Left colon (tissue), 2 donors: Measurements from ENCODE around the gene DCDC1. TPM values are rescaled to one million over a fixed set of nuclear protein-coding genes. Genes with fewer than 3 reads are reported as not detected.

Source experiments
- ATAC-seq: fragments of 200-7000 bp; cut with Tn5 transposase; one replicate; pipeline ENCODE4 v1.9.1; 2020; ENCODE audit warnings: mild to moderate bottlenecking, moderate library complexity
- DNase-seq, 2 donors: peaks; one replicate each; pipeline ENCODE4 v3.0.0-alpha.2; 2020
- intact Hi-C, 2 donors: fragments of 100-400 bp; cut with DNase I in 1 of 2; cut with micrococcal nuclease in 1 of 2; formaldehyde crosslinking; loops; one replicate each; pipeline versions ENCODE4 v1.11.2 to v1.14.0; 2022; cut with DNase I, micrococcal nuclease
- total RNA-seq, 2 donors: library from RNA; stranded (reverse); fragmentation: NEBNext Ultra II Directional; extraction: Animal tissue kit (Norgen Biotek cat#: 25700); gene quantifications; one replicate each; pipeline ENCODE4 v1.2.1, GENCODE V29; 2021
- donor health status: DM: no; HTN: no; CAD: no.
- donor health status: DM: yes; HTN: yes; CAD: no.

Gene DCDC1
- total RNA-seq, 2 donors from 2014 or later = not detected

DNA sequence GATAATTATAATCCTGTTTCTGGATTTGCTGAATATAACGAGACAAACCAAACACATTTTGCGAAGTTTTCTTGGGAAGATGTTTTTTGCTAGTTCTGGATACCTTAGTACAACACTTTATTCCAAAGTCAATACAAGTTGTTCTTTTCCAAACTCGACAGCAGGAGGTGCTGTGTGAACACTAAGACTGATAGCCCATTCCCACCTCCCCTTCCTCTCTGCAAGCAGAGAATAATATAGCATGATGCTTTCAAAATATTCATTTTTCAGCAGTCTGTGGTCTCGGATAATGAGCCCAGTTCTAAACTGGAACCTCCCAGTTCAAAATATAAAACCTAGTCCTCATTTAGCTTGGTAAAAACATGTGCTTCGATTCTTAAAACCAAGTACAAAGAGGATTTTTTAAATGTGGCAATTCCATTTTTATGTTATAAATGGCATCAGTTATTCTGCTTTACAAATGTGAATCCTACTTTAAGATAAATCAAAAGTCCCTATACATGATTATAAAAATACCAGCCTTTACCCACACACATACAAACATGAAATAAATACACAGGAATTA lies 129.1 kb downstream of the DCDC1 start:
- no peak for DNase-seq
- intact Hi-C loops = no loop called here
- ATAC-seq = no peak

DNA sequence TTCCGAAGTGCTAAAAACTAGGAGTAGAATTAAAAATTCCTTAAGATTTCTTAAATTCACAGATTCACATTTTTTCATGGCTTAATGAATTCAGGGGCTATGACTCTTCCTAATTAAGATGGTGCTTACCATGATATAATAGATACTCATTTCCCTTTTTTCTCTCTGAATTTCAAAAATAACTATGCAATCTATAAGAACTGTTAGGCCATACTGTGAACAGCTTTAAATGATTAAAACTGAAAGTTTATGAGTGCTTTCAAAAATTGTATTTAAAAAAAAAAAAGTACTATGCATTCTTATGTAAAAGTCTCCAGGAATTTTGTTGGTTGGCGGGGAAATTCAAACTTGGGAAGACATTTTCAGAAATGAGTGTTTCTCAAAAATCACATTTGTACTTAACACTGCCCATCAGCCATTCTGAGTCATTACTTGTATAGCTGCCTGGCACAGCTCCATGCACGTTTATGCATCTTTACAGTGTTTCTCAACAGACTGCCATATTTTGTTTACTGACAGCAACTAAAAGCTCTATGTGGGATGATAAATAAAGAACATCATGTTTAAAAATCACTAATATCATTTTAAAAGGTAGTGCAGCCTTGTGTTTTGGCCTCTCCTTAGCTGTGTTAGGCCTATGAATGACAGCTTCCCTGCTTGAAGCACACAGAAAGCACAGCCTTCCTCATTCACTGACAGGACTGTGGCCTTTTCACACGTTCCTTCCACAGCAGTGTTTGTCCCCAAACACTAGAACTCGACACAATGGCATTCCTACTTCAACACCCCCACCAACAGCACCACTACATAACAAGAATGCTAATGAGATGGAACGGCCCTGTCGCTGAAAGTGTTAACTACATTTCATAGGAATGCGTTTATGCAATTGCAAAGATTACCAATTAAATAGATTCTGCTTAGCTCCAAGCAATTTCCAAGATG lies 131.4 kb downstream of the DCDC1 start:
- ATAC-seq (no peak), DNase-seq (no peak)
- intact Hi-C loops = no loop called here

- intact Hi-C loops = no loop called here
- DNase-seq (no peak), ATAC-seq (no peak)
These were observed 133.4 kb downstream of the DCDC1 start for GRCh38 chr11:31236143-31236542.

DNA sequence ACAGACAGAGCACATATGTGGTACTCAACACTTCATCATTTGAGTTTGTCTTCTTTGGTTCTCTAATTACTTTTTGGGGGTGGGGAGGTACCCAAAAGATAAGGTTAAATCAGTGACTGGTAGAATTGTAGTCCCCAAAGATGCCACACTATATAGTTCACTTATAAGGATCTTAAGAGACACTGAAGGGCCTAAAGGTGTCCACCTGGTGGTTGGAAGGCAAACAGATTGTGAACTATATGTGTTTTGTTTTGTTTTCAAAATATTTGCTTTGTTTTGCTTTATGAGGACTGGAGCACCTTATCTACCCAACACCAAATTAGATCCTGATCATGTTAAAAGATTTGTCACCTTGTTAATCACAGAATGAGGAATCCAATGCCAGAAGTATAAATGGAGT lies 136.1 kb downstream of the DCDC1 start:
- no peak for DNase-seq
- no peak for ATAC-seq
- intact Hi-C loops = no loop called here

DNA sequence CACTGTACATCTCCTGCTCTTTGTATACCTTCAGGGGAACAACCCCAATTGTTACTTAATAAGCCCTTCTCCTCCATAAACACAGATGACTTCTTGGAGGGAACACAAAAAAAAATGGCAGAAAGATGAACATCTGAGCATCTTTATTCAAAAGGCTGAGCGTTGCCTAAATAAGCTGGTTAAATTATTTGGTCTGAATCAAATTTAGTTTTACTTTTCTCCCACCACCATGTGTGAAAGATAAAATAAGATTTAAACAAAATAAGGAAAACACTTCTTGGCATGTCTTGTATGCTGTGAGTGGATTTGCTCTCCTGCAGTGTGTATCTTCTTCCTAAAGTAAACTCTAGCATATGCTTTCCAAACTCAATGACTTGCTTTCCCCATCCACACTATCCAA lies 137.9 kb downstream of the DCDC1 start:
- intact Hi-C loops = no loop called here

DNA sequence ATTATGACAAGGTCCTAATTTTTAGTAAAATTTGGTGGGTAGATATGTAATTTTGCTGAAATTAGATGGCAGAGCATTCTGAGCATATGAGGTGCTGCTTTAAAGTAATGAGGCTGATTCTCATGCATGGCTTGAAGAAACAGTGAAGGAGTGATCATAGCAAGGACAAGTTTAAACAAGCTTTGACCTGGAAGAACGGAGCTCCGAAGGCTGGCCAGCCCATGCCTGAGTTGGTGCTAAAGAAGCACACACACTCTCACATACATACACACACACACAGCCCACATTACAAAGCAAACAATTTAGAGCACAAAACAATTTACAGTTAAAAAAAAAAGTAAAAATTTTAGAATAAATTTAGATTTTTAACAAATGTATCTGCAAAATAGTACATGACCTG lies 150.7 kb downstream of the DCDC1 start:
- no peak for ATAC-seq
- no peak for DNase-seq
- intact Hi-C loops = no loop called here

More for the DNA sequence above, 137.9 kb downstream of the DCDC1 start:
- ATAC-seq (no peak), DNase-seq (no peak)

DNA sequence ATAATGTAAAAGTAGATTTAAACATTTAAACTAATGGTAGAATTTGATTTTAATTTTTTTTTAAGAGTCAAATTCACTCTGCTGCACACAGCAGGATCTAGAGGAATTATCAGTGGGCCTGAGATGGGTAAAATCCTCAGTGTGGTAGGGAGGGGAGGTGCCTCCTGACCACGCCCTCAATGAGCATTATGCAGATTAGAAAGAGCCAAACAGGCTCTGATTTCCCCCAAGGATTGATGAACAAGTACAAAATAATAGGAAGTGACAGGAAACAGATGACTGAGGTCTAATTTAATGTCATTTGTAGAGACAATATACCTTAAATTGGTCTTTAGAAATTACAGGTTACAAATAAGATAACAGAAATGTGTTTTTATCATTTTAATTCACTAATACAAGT lies 155.2 kb downstream of the DCDC1 start:
- no peak for ATAC-seq
- intact Hi-C loops = no loop called here

DNA sequence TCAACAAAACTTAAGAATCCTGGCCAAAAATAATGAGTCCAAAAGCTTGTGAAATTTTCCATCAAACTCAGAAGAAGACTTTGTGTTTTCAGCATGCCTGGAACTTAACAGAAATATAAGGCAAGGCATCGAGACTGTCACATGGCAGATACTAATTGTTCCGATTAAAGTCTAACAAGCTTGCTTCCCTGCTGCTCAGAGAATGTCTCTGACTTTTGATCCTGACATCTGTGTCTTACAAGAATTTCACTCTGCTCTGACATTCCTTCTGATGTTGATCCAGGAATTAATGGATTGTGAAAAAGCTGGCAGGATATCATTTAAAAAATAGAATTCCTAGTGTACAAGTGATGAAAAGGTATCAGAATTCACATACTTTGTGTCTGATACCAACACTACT lies 170.2 kb downstream of the DCDC1 start:
- ATAC-seq = no peak
- no peak for DNase-seq
- intact Hi-C loops = no loop called here

More for the DNA sequence above, 155.2 kb downstream of the DCDC1 start:
- no peak for DNase-seq

GRCh38 chr11:31173926-31174680 lies 195.4 kb downstream of the DCDC1 start:
- ATAC-seq (no peak), DNase-seq (no peak)
- intact Hi-C loops = no loop called here

DNA sequence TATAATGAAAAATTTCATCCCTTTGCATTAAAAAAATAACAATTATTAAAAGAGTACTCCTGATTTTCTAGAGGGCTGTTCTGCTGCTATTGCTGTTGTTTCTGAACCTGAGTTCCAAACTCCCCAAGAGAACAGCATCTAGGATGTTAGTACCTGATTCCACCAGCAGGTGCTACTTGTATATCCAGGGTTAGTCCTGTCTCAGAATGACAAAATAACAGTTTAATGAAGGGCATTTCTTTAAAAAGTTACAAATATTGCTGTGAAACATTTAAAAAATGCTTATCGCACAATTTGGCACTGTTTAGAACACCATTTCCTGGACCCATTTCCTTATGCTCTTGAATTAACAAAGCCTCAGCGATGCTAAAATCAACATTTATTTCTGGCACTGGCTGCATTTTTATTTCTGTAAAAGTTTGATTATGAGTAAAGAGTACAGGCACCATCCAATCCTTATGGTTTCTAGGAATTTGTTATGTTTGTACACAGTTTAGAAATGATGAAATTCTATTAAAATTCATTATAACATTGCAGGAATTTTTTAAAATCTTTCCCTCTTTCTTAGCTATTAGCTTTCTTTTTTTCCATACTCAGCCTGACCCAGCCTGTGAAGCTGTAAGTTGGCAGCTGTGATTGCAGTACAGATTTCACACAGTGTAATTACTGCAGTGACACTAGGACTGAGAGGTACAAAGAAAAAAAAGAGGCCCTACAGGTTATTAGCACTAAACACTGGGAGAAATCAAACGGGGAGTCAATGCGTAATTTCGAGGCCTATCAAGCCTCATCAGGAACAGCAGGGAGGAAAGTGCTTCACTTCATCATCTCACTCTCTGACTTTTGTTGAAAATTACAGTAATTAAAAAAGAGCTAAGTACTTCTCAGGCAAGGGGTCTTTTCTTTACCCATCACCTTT lies 208.8 kb downstream of the DCDC1 start:
- intact Hi-C loops = no loop called here
- DNase-seq (no peak), ATAC-seq (no peak)

DNA sequence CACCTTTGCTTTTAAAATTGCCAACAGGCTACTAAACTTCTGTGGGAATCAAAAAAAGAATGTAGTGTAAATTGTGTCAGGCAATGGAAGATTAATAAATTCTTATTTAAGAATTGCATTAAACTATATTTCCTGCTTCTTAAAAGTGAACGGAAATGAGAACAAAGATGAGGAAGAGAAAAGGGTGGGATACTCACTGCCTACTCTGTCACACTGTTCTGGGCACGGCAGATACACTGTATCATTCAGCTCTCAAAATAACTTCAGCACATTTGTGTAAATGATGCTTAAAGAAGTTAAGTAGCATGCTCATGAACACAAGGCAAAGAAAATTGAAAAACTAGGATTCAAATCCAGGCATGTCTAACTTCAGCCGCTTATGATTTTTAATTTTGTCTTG lies 218.7 kb downstream of the DCDC1 start:
- ATAC-seq (no peak), DNase-seq (no peak)
- intact Hi-C loops = no loop called here

DNA sequence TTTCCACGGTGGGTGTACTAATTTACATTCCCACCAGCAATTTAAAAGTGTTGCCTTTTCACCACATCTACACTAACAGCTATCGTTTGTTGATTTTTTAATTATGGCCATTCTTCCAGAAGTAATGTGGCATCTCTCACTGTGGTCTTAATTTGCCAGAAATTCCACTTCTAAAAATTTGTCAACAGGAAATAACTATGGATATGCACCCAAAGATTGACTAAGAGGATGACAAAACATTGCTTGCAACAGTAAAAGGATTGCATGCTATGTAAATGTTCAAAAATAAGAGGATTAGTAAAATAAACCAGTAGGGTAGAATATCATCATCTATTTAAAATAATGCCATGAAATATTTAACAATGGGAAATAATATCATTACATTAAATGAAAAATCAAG lies 219.5 kb downstream of the DCDC1 start:
- intact Hi-C loops = no loop called here
- ATAC-seq (no peak), DNase-seq (no peak)

GRCh38 chr11:31141789-31142188 lies 227.8 kb downstream of the DCDC1 start:
- DNase-seq = no peak
- ATAC-seq = no peak
- intact Hi-C loops = no loop called here

- intact Hi-C loops = no loop called here
- no peak for ATAC-seq
These were observed 230.1 kb downstream of the DCDC1 start for GRCh38 chr11:31139479-31139878.

DNA sequence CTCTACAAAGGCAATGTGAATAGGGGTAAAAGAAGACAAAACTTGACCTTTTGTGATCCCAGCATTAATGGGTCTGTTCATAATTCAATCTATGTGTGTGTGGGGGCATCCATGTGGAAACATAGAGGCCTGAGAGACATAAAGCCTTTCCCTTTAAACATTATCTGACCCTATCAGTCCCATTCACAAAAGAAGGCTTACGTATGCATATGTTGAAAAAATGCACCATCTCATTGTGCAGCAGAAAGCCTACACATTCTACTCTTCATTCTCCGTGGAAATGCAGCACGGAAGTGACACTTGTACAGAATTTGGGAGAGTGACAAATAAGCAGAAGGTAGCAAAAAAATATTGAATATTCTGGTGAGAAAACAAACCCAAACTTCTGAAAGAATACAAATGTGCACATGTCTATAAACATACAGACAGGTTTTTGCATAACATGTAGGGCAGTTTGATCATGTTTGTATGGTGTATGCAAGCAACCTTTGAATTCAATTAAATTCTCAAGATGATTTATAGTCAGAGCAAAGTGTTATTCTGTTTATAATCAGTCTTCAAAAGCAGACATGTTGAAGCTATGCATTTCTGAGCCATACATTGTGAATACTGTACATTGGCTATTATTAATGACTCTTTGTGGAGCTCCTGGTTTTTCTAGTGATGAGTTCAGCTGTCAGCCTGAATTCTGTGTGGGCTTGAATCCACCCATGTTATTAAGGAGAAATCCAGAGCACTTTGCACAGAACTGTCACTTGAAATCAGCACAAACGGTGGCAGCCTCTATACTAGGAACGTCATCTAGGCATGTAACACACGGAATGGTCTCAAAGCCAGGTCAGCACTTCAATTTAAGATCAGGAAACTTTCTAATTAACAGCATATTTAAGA lies 236.8 kb downstream of the DCDC1 start:
- intact Hi-C loops = no loop called here
- ATAC-seq (no peak), DNase-seq (no peak)

More at GRCh38 chr11:31139479-31139878, 230.1 kb downstream of the DCDC1 start:
- DNase-seq = no peak

DNA sequence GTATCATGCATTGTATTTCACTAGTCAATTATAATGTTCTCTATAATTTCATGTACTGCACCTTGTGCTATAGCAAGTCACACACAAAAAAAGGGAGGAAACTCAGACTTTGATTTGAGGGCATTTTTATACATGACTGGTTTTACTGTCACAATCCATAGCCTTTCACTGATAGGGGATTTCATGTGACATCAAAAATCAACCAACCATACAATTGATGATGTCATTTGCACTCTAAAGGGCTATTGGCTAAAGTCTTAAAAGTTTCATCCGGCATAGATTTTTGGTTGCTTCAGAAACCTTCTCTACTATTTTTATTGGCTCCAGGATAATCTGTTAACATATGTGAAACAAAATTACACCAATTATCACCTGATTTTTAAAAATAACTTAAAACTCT lies 237.8 kb downstream of the DCDC1 start:
- intact Hi-C loops = no loop called here
- ATAC-seq = no peak

DNA sequence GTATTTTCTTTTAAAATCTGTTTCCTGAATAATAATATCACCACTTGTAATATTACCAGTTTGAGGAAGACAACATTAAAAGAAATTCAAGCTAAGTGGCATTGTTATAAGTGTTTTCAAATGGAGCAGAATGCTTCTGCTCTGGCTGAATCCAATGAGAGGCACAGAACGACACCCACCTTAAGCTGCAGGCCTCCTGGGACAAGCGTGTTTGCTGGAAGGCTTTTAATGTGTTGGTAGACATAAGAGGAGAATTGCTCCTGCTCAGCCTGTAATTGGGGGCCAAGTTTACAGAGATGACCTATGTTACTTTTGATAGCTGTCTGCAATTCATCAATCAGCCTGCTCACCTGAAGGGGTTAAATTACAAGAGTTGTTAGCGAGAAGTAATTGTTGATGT lies 242.2 kb downstream of the DCDC1 start:
- DNase-seq (no peak), ATAC-seq (no peak)
- intact Hi-C loops = no loop called here

More for the DNA sequence above, 237.8 kb downstream of the DCDC1 start:
- DNase-seq = no peak

DNA sequence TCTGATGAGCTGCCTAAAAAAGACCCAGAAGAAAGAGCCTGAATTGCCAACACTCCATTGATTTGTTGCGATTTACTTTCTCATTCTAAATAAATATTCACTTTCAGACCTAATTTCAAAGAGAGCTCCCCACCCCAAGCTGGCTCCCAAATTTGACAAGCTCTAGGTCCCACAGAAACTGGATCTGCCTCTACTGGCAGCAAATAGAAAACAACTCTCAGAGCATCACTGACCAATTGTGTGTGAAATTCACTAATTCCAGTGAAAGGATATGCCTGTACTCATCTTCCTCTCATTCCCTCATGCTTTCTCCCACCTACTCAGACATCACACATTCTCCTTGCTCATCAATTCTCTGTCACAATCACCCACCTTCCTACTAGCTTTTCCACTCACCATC lies 249.1 kb downstream of the DCDC1 start:
- intact Hi-C loops = no loop called here
- DNase-seq (no peak), ATAC-seq (no peak)
